Transverse colon (tissue), 4 donors: ENCODE data around the gene PDE4D. TPM values are rescaled to one million over a fixed set of nuclear protein-coding genes. Genes with fewer than 3 reads are reported as not detected.

Experiments used
- DNase-seq: peaks from one replicate; pipeline ENCODE4 v3.0.0-alpha.2; 2019
- H3K27ac ChIP-seq, 4 donors: fragments of 200-600 bp; sonication (generic); 2 replicates each; pipeline ENCODE4 v1.5.1; 2016 to 2018; ENCODE audit warnings: inconsistent platforms in 4 of 4
- H3K27me3 ChIP-seq: fragments of 200-600 bp; sonication (generic); 2 replicates; pipeline ENCODE4 v1.5.1; 2017; ENCODE audit warnings: inconsistent platforms
- H3K36me3 ChIP-seq, 4 donors: fragments of 200-600 bp; sonication (generic); 2 replicates each; pipeline ENCODE4 v1.5.1; 2017 to 2019; ENCODE audit warnings: inconsistent platforms in 4 of 4
- H3K4me1 ChIP-seq, 4 donors: fragments of 200-600 bp; sonication (generic); 2 replicates each; pipeline ENCODE4 v1.5.1; 2017 to 2020; ENCODE audit warnings: inconsistent platforms in 4 of 4
- H3K4me3 ChIP-seq, 4 donors: fragments of 200-600 bp; sonication (generic); 1 replicate in 1 of 4; 2 replicates in 3 of 4; pipeline versions ENCODE4 v1.5.1 to v1.6.1; 2017 to 2019; ENCODE audit warnings: inconsistent platforms in 4 of 4
- H3K9me3 ChIP-seq, 2 donors: fragments of 200-600 bp; sonication (generic); 2 replicates each; pipeline ENCODE4 v1.5.1; 2017 to 2019; ENCODE audit warnings: inconsistent platforms in 2 of 2
- EP300 ChIP-seq: sonication (generic); formaldehyde crosslinking; IDR thresholded peaks from one replicate; pipeline ENCODE4 v1.6.1; 2017; ENCODE audit warnings: antibody characterized with exemption, low read depth
- POLR2A ChIP-seq: fragments of 450-650 bp; IDR thresholded peaks from one replicate; pipeline ENCODE4 v1.6.1; 2016; ENCODE audit warnings: antibody characterized with exemption, mild to moderate bottlenecking, moderate library complexity
- POLR2AphosphoS5 ChIP-seq, 3 donors: sonication (generic); formaldehyde crosslinking; IDR thresholded peaks; one replicate each; pipeline ENCODE4 v1.6.1; 2016; ENCODE audit warnings: antibody characterized with exemption in 3 of 3
- WGBS, 2 donors: methylation state at CpG; one replicate each; pipeline ENCODE4 v1.1.5; 2018; ENCODE audit warnings: low coverage in 1 of 2; 5-methylcytosine and 5-hydroxymethylcytosine counted together
- in situ Hi-C, 4 donors: fragments of 200-750 bp; cut with MboI; loops; one replicate each; pipeline versions ENCODE4 v1.15.0 to v1.15.1; 2017; ENCODE audit warnings: low sequenced_read_pairs in 3 of 4, low pct_ligation_motif_present in 1 of 4, low pct_unique_long_range_greater_than_20kb in 1 of 4
- intact Hi-C: fragments of 100-400 bp; cut with DNase I; formaldehyde crosslinking; loops from one replicate; pipeline ENCODE4 v1.15.1; 2023; ENCODE audit warnings: low total_unique reads
- total RNA-seq, 4 donors: library from RNA; depleted of rRNA; stranded (reverse); fragments of >200 nt; gene quantifications; one replicate each; pipeline ENCODE4 v1.1.0, GENCODE V29; 2016
- TF ChIP-seq, protein P1 (sequence below), 5 experiments: fragments of 200-600 bp in 3 of 5; fragments of 450-650 bp in 2 of 5; sonication (generic) in 3 of 5; IDR thresholded peaks; 1 replicate in 2 of 5; 2 replicates in 3 of 5; pipeline ENCODE4 v1.5.1; 2016 to 2017; ENCODE audit warnings: antibody characterized with exemption in 5 of 5, inconsistent platforms in 3 of 5, mild to moderate bottlenecking in 2 of 5, moderate library complexity in 1 of 5

PDE4D gene
- total RNA-seq, 4 donors from 2014 or later, result 47.0 to 302 (median 73.6) TPM

DNA sequence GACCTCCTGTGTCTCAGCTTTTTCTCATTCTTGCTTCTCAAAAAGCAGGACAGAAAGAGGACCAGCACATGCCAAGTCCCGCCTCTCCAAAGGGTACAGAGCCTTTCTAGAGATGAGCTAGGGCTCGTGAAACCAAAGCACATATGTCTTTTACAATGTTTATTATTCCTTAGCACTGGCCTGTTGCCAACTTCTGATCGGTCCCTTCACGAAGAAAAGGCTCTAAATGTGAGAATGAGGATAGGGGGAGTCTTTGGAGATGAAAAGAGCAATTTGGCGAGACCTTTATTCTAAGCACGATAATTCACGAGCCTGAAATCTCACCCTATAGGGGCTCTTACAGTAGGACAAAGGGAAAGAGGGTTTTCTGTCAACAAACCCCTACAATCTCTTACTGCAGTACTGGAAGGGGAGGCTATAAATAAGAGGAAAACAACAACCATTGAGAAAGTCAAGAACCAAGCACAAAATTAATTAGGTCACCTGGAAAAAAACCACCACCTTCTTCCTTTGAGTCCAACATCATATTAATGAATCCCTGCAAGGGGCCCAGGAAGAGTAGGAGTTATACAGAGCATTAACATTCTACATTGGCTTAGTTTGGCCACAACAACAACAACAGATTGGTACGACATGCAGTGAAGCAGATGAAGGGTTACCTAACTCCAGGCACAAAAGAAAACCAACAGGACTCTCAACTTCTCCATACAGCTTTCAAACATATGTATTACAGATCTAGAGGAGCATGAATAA lies 309.5 kb downstream of the PDE4D start:
- Histone ChIP-seq H3K36me3 (no peaks in the 10 kb centered on the region), H3K27ac (peak overlapping the region; percentile 27 to 84 (median 78)), H3K9me3 (no peaks in the 10 kb centered on the region), H3K4me1 (peaks cover 10 to 44% (median 27%) of the 10 kb centered on the region in 4 donors), H3K4me3 (peak overlapping the region in 3 of 4 donors; percentile 9 to 44 (median 24)), H3K27me3 (no peaks in the 10 kb centered on the region)
- intact Hi-C loops (loop anchor here (10.0 kb wide), 1 partner anchor 1511 kb away; no protein-coding TSS in a partner anchor), in situ Hi-C loops (no loop called here)
- peak; percentile 36 for DNase-seq
- WGBS, 2 donors, result 40 to 43% methylated on average over 1 to 8 of the region's 8 CpGs
- TF ChIP-seq, protein P1, sequence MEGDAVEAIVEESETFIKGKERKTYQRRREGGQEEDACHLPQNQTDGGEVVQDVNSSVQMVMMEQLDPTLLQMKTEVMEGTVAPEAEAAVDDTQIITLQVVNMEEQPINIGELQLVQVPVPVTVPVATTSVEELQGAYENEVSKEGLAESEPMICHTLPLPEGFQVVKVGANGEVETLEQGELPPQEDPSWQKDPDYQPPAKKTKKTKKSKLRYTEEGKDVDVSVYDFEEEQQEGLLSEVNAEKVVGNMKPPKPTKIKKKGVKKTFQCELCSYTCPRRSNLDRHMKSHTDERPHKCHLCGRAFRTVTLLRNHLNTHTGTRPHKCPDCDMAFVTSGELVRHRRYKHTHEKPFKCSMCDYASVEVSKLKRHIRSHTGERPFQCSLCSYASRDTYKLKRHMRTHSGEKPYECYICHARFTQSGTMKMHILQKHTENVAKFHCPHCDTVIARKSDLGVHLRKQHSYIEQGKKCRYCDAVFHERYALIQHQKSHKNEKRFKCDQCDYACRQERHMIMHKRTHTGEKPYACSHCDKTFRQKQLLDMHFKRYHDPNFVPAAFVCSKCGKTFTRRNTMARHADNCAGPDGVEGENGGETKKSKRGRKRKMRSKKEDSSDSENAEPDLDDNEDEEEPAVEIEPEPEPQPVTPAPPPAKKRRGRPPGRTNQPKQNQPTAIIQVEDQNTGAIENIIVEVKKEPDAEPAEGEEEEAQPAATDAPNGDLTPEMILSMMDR (IDR thresholded peaks at IDR 0.05), result no peak
- TF ChIP-seq EP300 (no peak), POLR2A (no peak), POLR2AphosphoS5 (IDR thresholded peaks at IDR 0.05) (no peak)

DNA sequence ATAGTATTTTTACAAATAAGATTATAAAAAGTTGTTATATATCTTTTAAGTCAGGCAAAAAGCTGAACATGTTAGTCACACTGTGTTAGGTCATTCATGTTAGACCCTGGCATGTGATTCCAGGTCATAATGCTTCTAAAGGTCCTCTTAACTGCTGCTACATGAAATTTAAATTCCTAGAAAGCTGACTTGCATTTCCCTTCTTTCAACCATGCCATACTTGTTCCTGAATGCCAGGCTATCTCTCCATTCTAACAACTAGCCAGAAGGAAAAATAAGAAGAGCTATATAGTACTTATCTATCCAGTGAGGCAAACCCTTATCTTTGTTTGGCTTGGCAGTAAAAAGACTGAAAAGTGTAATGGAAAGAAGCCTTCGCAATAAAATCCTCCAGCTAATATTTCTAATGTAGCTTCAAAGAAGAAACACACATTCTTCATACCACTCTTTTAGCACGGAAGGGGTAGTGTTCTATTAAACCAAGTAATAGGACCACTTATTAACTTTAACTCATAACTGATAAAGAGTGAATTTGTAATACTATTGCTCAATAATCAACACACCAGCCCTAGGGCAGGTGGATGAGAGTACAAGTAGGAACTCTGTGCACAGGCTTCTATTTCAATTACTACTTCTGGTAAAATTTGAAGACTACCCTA lies 310.2 kb downstream of the PDE4D start:
- H3K36me3 ChIP-seq, result no peaks in the 10 kb centered on the region
- peak overlapping the region in 2 of 4 donors; percentile 9 to 44 for H3K4me3 ChIP-seq
- H3K27me3 ChIP-seq, result no peaks in the 10 kb centered on the region
- H3K4me1 ChIP-seq, result peaks cover 4 to 43% (median 21%) of the 10 kb centered on the region in 4 donors
- 41 to 67% methylated on average over 2 of the region's 2 CpGs for WGBS, 2 donors
- in situ Hi-C loops (no loop called here), intact Hi-C loops (loop anchor here (10.0 kb wide), 1 partner anchor 1512 kb away; no protein-coding TSS in a partner anchor)
- H3K27ac ChIP-seq, result peak overlapping the region; percentile 27 to 84 (median 78)
- no peak for DNase-seq
- H3K9me3 ChIP-seq, result no peaks in the 10 kb centered on the region
- TF ChIP-seq POLR2A, result no peak
- TF ChIP-seq, protein P1 (IDR thresholded peaks at IDR 0.05), result no peak
- peak in 1 of 3 donors; percentile 20 for TF ChIP-seq POLR2AphosphoS5 (IDR thresholded peaks at IDR 0.05)
- no peak for TF ChIP-seq EP300

DNA sequence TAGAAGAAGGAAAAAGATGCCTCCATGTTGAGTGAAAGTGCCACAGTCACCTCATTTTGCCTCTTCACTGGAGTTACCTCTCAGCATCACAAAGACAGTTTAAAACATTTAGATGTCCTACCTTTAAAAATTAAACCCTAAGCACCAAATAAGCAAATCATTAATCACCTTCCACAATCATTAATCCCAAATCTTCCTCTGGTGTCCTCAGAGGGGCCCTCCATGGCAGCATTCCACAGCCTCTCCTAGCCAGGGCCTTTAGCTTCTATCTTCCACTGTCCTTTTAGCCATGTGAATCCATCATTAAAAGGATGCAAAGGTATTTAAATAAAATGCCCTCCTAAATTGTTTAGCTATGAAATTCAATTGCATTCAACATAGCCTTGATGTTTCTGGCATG lies 310.8 kb downstream of the PDE4D start:
- intact Hi-C loops, result loop anchor here (10.0 kb wide), 1 partner anchor 1512 kb away; no protein-coding TSS in a partner anchor
- Histone ChIP-seq H3K9me3 (no peaks in the 10 kb centered on the region), H3K4me3 (no peak overlapping the region), H3K4me1 (peaks cover 0 to 39% (median 17%) of the 10 kb centered on the region in 4 donors), H3K27ac (peak overlapping the region; percentile 27 to 84 (median 78)), H3K27me3 (no peaks in the 10 kb centered on the region), H3K36me3 (no peaks in the 10 kb centered on the region)
- in situ Hi-C loops, result no loop called here
- TF ChIP-seq EP300 (no peak), POLR2A (no peak), POLR2AphosphoS5 (IDR thresholded peaks at IDR 0.05) (no peak)
- TF ChIP-seq, protein P1 (IDR thresholded peaks at IDR 0.05), result no peak
- DNase-seq, result no peak

DNA sequence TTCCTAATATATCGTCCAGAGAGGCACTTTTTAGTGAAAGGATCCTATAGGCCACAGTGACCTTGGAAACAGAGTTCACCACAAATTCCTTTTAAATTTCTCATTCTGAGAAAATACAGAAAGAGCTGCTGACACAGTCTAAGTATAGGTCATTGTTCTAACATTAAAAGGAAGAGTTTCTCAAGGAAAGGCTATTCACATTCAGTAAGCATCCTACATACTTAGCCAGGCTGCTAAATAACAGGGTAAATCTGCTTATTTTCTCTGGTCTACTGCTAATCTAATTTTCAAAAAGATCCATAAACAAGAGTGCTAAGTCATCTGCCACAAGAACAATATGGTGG lies 313.7 kb downstream of the PDE4D start:
- Histone ChIP-seq H3K9me3 (no peaks in the 10 kb centered on the region), H3K4me3 (no peak overlapping the region), H3K27me3 (no peaks in the 10 kb centered on the region), H3K4me1 (peaks cover 0 to 41% (median 24%) of the 10 kb centered on the region in 4 donors), H3K36me3 (no peaks in the 10 kb centered on the region), H3K27ac (no peak overlapping the region)
- no peak for DNase-seq
- WGBS, 2 donors, result 95% methylated on average over 1 of the region's 1 CpG; no CpG with 5 or more reads in 1 of the 2 donors
- TF ChIP-seq POLR2AphosphoS5 (IDR thresholded peaks at IDR 0.05) (no peak), EP300 (no peak), POLR2A (no peak)
- TF ChIP-seq, protein P1 (IDR thresholded peaks at IDR 0.05), result no peak
- in situ Hi-C loops (no loop called here), intact Hi-C loops (loop anchor here (10.0 kb wide), 1 partner anchor 1515 kb away; no protein-coding TSS in a partner anchor)
